ENCODE data around the gene TMEM94. TPM values are rescaled to one million over a fixed set of nuclear protein-coding genes. Genes with fewer than 3 reads are reported as not detected.

TMEM94 gene
- total and polyA plus RNA-seq, 2 of the 13 experiments (the other 11 are each of a cell fraction or from before 2014, with no cell fraction given) = 32.6 to 134 TPM

DNA sequence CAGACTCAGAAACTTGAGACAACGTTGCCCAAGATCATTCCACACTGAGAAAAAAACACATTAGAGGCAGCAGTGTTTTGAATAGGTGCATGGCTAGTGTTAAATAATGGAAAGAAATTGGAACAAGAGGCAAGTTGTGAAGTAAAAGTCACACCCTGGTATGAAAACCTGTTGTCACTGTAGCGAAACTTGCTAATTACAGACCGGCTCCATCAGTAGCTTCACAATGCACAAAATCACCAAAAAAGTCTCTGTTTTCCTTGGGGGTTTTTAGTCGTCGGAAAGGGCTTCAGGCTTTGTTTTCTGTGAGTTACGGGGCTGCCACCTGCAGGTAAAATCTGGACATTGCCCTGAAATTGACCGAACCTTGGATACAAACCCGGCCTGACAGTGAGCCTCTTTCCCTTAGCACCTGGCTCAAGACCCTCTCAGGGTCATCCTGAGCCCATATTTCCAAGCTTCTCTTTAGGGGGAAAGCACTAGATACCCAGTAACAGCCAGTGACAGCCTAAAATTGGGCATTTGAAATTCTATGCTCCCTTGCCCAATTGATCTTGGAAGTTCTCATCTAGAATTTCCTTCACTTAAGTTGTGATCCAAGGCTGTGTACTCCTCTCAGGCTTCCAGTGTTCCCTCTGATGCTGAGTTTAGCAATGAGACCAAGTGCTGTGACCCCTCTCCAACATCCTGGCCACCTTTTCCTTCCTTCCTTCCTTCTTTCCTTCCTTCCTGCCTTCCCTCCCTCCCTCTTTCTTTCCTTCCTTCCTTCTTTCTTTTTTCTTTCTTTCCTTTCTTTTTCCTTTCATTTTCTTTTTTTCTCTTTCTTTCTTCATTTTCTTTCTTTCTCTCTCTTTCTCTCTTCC lies 43.7 kb upstream of the TMEM94 start (continued):
- TF ChIP-seq PCBP1 (IDR thresholded peaks at IDR 0.05; ENCODE audit: borderline replicate concordance, low read depth, low read length) (no peak), SOX5 (CRISPR knock-in tag; IDR thresholded peaks at IDR 0.05; ENCODE audit: borderline replicate concordance) (peak; percentile 46), FOXA3 (CRISPR knock-in tag; IDR thresholded peaks at IDR 0.05) (peak; percentile 30; the same call in 1 of the 2 replicates), ZNF670 (CRISPR knock-in tag; IDR thresholded peaks at IDR 0.05; ENCODE audit: borderline replicate concordance) (no peak), ZBTB7B (CRISPR knock-in tag; IDR thresholded peaks at IDR 0.05) (0 out of 2 replicates have a peak, but pooled peaks have one; percentile 55), HNF1A (IDR thresholded peaks at IDR 0.05; ENCODE audit: low read depth) (no peak), HNF1A (CRISPR knock-in tag; IDR thresholded peaks at IDR 0.05; ENCODE audit: borderline replicate concordance) (no peak), TCF7 (IDR thresholded peaks at IDR 0.05; ENCODE audit: low read depth) (no peak), FOXO1 (CRISPR knock-in tag; IDR thresholded peaks at IDR 0.05) (0 out of 2 replicates have a peak, but pooled peaks have one; percentile 33), NFYB (CRISPR knock-in tag; IDR thresholded peaks at IDR 0.05) (no peak; the same call in 1 of the 2 replicates), BHLHE40 (IDR thresholded peaks at IDR 0.05; ENCODE audit: low read length) (peak; percentile 33; the same call in 1 of the 2 replicates), YEATS2 (CRISPR knock-in tag; IDR thresholded peaks at IDR 0.05; ENCODE audit: borderline replicate concordance) (peak; percentile 83; the same call in 1 of the 2 replicates), SALL1 (CRISPR knock-in tag; IDR thresholded peaks at IDR 0.05) (0 out of 2 replicates have a peak, but pooled peaks have one; percentile 32), KLF6 (CRISPR knock-in tag; IDR thresholded peaks at IDR 0.05) (0 out of 2 replicates have a peak, but pooled peaks have one; percentile 56), ATM (IDR thresholded peaks at IDR 0.05; ENCODE audit: borderline replicate concordance) (peak; percentile 26; the same call in 1 of the 2 replicates), ERF (CRISPR knock-in tag; IDR thresholded peaks at IDR 0.05) (peak; percentile 88), FOXK1 (CRISPR knock-in tag; IDR thresholded peaks at IDR 0.05; ENCODE audit: borderline replicate concordance, low read depth) (peak; percentile 67; the same call in 1 of the 2 replicates), KLF16 (CRISPR knock-in tag; IDR thresholded peaks at IDR 0.05) (peak in 1 of 2 experiments; percentile 72; a peak in 1 of 4 replicates), KMT2A (CRISPR knock-in tag; IDR thresholded peaks at IDR 0.05) (peak; percentile 50; the same call in 1 of the 2 replicates), SPEN (CRISPR knock-in tag; IDR thresholded peaks at IDR 0.05; ENCODE audit: low read depth) (peak; percentile 50; the same call in 1 of the 2 replicates), MXD4 (CRISPR knock-in tag; IDR thresholded peaks at IDR 0.05) (peak; percentile 69)
- TF ChIP-seq, protein P1, sequence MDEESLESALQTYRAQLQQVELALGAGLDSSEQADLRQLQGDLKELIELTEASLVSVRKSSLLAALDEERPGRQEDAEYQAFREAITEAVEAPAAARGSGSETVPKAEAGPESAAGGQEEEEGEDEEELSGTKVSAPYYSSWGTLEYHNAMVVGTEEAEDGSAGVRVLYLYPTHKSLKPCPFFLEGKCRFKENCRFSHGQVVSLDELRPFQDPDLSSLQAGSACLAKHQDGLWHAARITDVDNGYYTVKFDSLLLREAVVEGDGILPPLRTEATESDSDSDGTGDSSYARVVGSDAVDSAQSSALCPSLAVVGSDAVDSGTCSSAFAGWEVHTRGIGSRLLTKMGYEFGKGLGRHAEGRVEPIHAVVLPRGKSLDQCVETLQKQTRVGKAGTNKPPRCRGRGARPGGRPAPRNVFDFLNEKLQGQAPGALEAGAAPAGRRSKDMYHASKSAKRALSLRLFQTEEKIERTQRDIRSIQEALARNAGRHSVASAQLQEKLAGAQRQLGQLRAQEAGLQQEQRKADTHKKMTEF (CRISPR knock-in tag; IDR thresholded peaks at IDR 0.05) = peak; percentile 79
- TF ChIP-seq, protein P2, sequence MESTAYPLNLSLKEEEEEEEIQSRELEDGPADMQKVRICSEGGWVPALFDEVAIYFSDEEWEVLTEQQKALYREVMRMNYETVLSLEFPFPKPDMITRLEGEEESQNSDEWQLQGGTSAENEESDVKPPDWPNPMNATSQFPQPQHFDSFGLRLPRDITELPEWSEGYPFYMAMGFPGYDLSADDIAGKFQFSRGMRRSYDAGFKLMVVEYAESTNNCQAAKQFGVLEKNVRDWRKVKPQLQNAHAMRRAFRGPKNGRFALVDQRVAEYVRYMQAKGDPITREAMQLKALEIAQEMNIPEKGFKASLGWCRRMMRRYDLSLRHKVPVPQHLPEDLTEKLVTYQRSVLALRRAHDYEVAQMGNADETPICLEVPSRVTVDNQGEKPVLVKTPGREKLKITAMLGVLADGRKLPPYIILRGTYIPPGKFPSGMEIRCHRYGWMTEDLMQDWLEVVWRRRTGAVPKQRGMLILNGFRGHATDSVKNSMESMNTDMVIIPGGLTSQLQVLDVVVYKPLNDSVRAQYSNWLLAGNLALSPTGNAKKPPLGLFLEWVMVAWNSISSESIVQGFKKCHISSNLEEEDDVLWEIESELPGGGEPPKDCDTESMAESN (CRISPR knock-in tag; conservative IDR thresholded peaks at IDR 0.05) = peak; percentile 26; the same call in 1 of the 2 replicates

Measured in HepG2 (cell line).